H9 (cell line): ENCODE measurements around the gene CEP250. TPM values are rescaled to one million over a fixed set of nuclear protein-coding genes. Genes with fewer than 3 reads are reported as not detected.

Experiments used
- DNase-seq: peaks from one replicate; pipeline ENCODE4 v3.0.0-alpha.2; 2017
- H2AFZ ChIP-seq: one replicate; pipeline ENCODE4 v1.6.1; 2013; ENCODE audit warnings: mild to moderate bottlenecking, low read length, control low read depth, moderate library complexity
- H2AK5ac ChIP-seq: 2 replicates; pipeline ENCODE4 v1.6.1; 2013; ENCODE audit warnings: low read length, control low read depth, mixed read lengths; ENCODE audit not compliant: insufficient read length
- H2BK120ac ChIP-seq: one replicate; pipeline ENCODE4 v1.6.1; 2013; ENCODE audit warnings: low read depth, mild to moderate bottlenecking, low read length, control low read depth, inconsistent platforms; ENCODE audit not compliant: poor library complexity, severe bottlenecking
- H2BK12ac ChIP-seq: 2 replicates; pipeline ENCODE4 v1.6.1; 2013; ENCODE audit warnings: low read length, control low read depth, mixed read lengths, low read depth; ENCODE audit not compliant: insufficient read length
- H2BK15ac ChIP-seq: 2 replicates; pipeline ENCODE4 v1.6.1; 2013; ENCODE audit warnings: low read depth, low read length, control low read depth
- H2BK20ac ChIP-seq: one replicate; pipeline ENCODE4 v1.6.1; 2013; ENCODE audit warnings: low read depth, mild to moderate bottlenecking, low read length, control low read depth, inconsistent platforms; ENCODE audit not compliant: poor library complexity, severe bottlenecking
- H2BK5ac ChIP-seq: 2 replicates; pipeline ENCODE4 v1.6.1; 2013; ENCODE audit warnings: low read length, control low read depth, mixed read lengths; ENCODE audit not compliant: insufficient read length
- H3K14ac ChIP-seq: 2 replicates; pipeline ENCODE4 v1.6.1; 2013; ENCODE audit warnings: low read length, control low read depth; ENCODE audit not compliant: insufficient read depth
- H3K18ac ChIP-seq: 2 replicates; pipeline ENCODE4 v1.6.1; 2013; ENCODE audit warnings: low read depth, mild to moderate bottlenecking, mixed read lengths, low read length, control low read depth; ENCODE audit not compliant: insufficient read length
- H3K23ac ChIP-seq: 2 replicates; pipeline ENCODE4 v1.6.1; 2013; ENCODE audit warnings: low read length, control low read depth, mixed read lengths, low read depth; ENCODE audit not compliant: insufficient read length
- H3K23me2 ChIP-seq: 2 replicates; pipeline ENCODE4 v1.6.1; 2013; ENCODE audit warnings: low read depth, mild to moderate bottlenecking, mixed read lengths, low read length, control low read depth; ENCODE audit not compliant: insufficient read length, poor library complexity, severe bottlenecking
- H3K27ac ChIP-seq: 2 replicates; pipeline ENCODE4 v1.5.1; 2013; ENCODE audit warnings: low read length, control low read depth, mixed read lengths, low read depth; ENCODE audit not compliant: insufficient read length
- H3K27me3 ChIP-seq: 2 replicates; pipeline ENCODE4 v1.6.1; 2013; ENCODE audit warnings: low read length, control low read depth, inconsistent platforms; ENCODE audit not compliant: insufficient read depth
- H3K4ac ChIP-seq: 2 replicates; pipeline ENCODE4 v1.6.1; 2013; ENCODE audit warnings: low read depth, mild to moderate bottlenecking, control low read depth, inconsistent platforms, low read length, moderate library complexity
- H3K4me1 ChIP-seq: 2 replicates; pipeline ENCODE4 v1.6.1; 2013; ENCODE audit warnings: low read length, control low read depth, inconsistent platforms; ENCODE audit not compliant: insufficient read depth
- H3K4me2 ChIP-seq: 2 replicates; pipeline ENCODE4 v1.6.1; 2013; ENCODE audit warnings: low read length, control low read depth, mixed read lengths; ENCODE audit not compliant: insufficient read length, insufficient read depth
- H3K56ac ChIP-seq: 2 replicates; pipeline ENCODE4 v1.6.1; 2013; ENCODE audit warnings: low read depth, mild to moderate bottlenecking, mixed read lengths, low read length, control low read depth; ENCODE audit not compliant: insufficient read length
- H3K79me1 ChIP-seq: 2 replicates; pipeline ENCODE4 v1.6.1; 2013; ENCODE audit warnings: low read depth, mild to moderate bottlenecking, moderate library complexity, low read length, control low read depth, inconsistent platforms; ENCODE audit not compliant: insufficient read depth, poor library complexity, severe bottlenecking
- H3K79me2 ChIP-seq: 2 replicates; pipeline ENCODE4 v1.6.1; 2013; ENCODE audit warnings: low read length, control low read depth, inconsistent platforms; ENCODE audit not compliant: insufficient read depth
- H3K9ac ChIP-seq: 2 replicates; pipeline ENCODE4 v1.6.1; 2013; ENCODE audit warnings: low read length, control low read depth, mixed read lengths; ENCODE audit not compliant: insufficient read length; ENCODE audit errors: extremely low read depth
- H3K9me3 ChIP-seq: one replicate; pipeline ENCODE4 v1.6.1; 2013; ENCODE audit warnings: low read depth, low read length, inconsistent platforms; ENCODE audit not compliant: control insufficient read depth
- H3T11ph ChIP-seq: one replicate; pipeline ENCODE4 v1.6.1; 2013; ENCODE audit warnings: mild to moderate bottlenecking, low read length, control low read depth, inconsistent platforms
- H4K20me1 ChIP-seq: one replicate; pipeline ENCODE4 v1.6.1; 2013; ENCODE audit not compliant: control insufficient read depth, insufficient read length, insufficient read depth
- H4K5ac ChIP-seq: 2 replicates; pipeline ENCODE4 v1.6.1; 2013; ENCODE audit warnings: low read depth, mild to moderate bottlenecking, mixed read lengths, low read length, control low read depth; ENCODE audit not compliant: insufficient read length
- H4K8ac ChIP-seq: replicated peaks from 2 replicates; pipeline ENCODE4 v1.6.1; 2013; ENCODE audit warnings: low read length, control low read depth, mixed read lengths, low read depth; ENCODE audit not compliant: insufficient read length
- H4K91ac ChIP-seq: 2 replicates; pipeline ENCODE4 v1.6.1; 2013; ENCODE audit warnings: low read depth, mild to moderate bottlenecking, moderate library complexity, mixed read lengths, low read length, control low read depth; ENCODE audit not compliant: insufficient read length
- H3K27ac Mint-ChIP-seq, 3 experiments: 2 replicates in 2 of 3; 3 replicates in 1 of 3; pipeline ENCODE4 v1.8.0; 2020 to 2021; ENCODE audit warnings: mixed read lengths in 3 of 3, mild to moderate bottlenecking in 1 of 3, moderate library complexity in 1 of 3
- H3K27me3 Mint-ChIP-seq: 2 replicates; pipeline ENCODE4 v1.8.0; 2021; ENCODE audit warnings: low read depth, mild to moderate bottlenecking, moderate library complexity, mixed read lengths
- H3K36me3 Mint-ChIP-seq, 3 experiments: 2 replicates in 2 of 3; 3 replicates in 1 of 3; pipeline ENCODE4 v1.8.0; 2020 to 2021; ENCODE audit warnings: low read depth in 3 of 3, mixed read lengths in 3 of 3; ENCODE audit not compliant: insufficient read depth in 1 of 3
- H3K4me1 Mint-ChIP-seq, 2 experiments: 2 replicates each; pipeline ENCODE4 v1.8.0; 2020; ENCODE audit warnings: mixed read lengths in 2 of 2
- H3K4me3 Mint-ChIP-seq, 2 experiments: 2 replicates in 1 of 2; 3 replicates in 1 of 2; pipeline ENCODE4 v1.8.0; 2020 to 2021; ENCODE audit warnings: mild to moderate bottlenecking in 2 of 2, mixed read lengths in 2 of 2, moderate library complexity in 1 of 2
- H3K9me3 Mint-ChIP-seq, 2 experiments: 2 replicates in 1 of 2; 3 replicates in 1 of 2; pipeline ENCODE4 v1.8.0; 2020; ENCODE audit warnings: mild to moderate bottlenecking in 2 of 2, mixed read lengths in 2 of 2, moderate library complexity in 1 of 2
- WGBS: extraction: QIAGEN DNeasy Blood & Tissue Kit; methylation state at CpG from one replicate; pipeline ENCODE4 v1.1.7; 2013; ENCODE audit warnings: missing lambda C conversion rate, low lambda C conversion rate, mixed read lengths; ENCODE audit not compliant: insufficient read length; ENCODE audit errors: extremely low coverage; 5-methylcytosine and 5-hydroxymethylcytosine counted together
- total RNA-seq: library from RNA; stranded (reverse); gene quantifications from 2 replicates; pipeline ENCODE4 v1.2.1, GENCODE V29; 2021
- TF ChIP-seq, protein P1 (sequence below): fragments of 200-600 bp; sonication (generic); conservative IDR thresholded peaks from 3 replicates; pipeline ENCODE4 v1.8.0; 2021; ENCODE audit warnings: antibody characterized with exemption, mild to moderate bottlenecking

Gene CEP250
- total RNA-seq, 1 experiment from 2014 or later = 29.8 TPM

DNA sequence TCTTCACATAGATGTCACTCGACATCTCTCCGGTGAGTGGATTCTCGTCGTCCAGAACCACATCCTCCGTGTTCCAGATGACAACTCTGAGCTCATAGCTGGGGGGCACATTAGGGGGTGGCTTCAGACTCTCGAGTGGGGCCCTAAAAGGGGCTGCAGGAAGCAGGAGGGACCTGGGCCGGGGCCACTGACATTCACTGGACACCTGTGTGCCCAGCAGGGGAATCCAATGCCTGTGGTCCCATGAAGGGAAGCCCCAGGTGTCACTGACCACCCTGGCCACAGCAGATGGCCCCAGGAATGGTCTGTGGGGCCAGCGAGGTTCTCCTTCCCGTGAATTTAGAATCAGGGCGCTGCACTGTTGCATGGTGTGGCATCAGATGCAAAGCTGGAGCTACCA, 105.1 kb downstream of the CEP250 start:
- WGBS = no CpG with 5 or more reads among the region's 10 CpGs

More for the DNA sequence above, 105.1 kb downstream of the CEP250 start:
- Histone ChIP-seq H3K9ac (no peak overlapping the region), H3K18ac (no peak overlapping the region), H3K23me2 (no peaks in the 10 kb centered on the region), H3K56ac (no peak overlapping the region), H4K8ac (no peak overlapping the region), H3K9me3 (no peaks in the 10 kb centered on the region), H2BK20ac (no peak overlapping the region), H2AK5ac (no peak overlapping the region), H3K14ac (no peak overlapping the region), H4K91ac (no peak overlapping the region), H3K4me1 (no peaks in the 10 kb centered on the region), H2BK5ac (no peak overlapping the region), H3K4ac (no peak overlapping the region), H3K79me2 (no peaks in the 10 kb centered on the region), H2BK15ac (no peak overlapping the region), H3K27me3 (no peaks in the 10 kb centered on the region), H4K20me1 (no peaks in the 10 kb centered on the region), H2BK120ac (no peak overlapping the region), H3K79me1 (no peaks in the 10 kb centered on the region), H2BK12ac (no peak overlapping the region), H3T11ph (no peak overlapping the region), H3K4me2 (no peak overlapping the region), H3K23ac (no peak overlapping the region), H2AFZ (no peak overlapping the region), H3K27ac (no peak overlapping the region), H4K5ac (no peak overlapping the region)
- H3K27me3 Mint-ChIP-seq = no peaks in the 10 kb centered on the region; the same call in 1 of the 2 replicates
- H3K4me3 Mint-ChIP-seq = no peak overlapping the region
- H3K27ac Mint-ChIP-seq = peak overlapping the region in 1 of 3 experiments; percentile 84; a peak in 1 of 7 replicates
- TF ChIP-seq, protein P1, sequence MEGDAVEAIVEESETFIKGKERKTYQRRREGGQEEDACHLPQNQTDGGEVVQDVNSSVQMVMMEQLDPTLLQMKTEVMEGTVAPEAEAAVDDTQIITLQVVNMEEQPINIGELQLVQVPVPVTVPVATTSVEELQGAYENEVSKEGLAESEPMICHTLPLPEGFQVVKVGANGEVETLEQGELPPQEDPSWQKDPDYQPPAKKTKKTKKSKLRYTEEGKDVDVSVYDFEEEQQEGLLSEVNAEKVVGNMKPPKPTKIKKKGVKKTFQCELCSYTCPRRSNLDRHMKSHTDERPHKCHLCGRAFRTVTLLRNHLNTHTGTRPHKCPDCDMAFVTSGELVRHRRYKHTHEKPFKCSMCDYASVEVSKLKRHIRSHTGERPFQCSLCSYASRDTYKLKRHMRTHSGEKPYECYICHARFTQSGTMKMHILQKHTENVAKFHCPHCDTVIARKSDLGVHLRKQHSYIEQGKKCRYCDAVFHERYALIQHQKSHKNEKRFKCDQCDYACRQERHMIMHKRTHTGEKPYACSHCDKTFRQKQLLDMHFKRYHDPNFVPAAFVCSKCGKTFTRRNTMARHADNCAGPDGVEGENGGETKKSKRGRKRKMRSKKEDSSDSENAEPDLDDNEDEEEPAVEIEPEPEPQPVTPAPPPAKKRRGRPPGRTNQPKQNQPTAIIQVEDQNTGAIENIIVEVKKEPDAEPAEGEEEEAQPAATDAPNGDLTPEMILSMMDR = no peak
- no peaks in the 10 kb centered on the region for H3K9me3 Mint-ChIP-seq
- peaks cover 14 to 31% (median 27%) of the 10 kb centered on the region in 3 experiments for H3K36me3 Mint-ChIP-seq
- H3K4me1 Mint-ChIP-seq = peaks cover 7 to 13% of the 10 kb centered on the region in 2 experiments
- no peak for DNase-seq
